Measurements from ENCODE around the gene FAM217B.

Gene FAM217B

DNA sequence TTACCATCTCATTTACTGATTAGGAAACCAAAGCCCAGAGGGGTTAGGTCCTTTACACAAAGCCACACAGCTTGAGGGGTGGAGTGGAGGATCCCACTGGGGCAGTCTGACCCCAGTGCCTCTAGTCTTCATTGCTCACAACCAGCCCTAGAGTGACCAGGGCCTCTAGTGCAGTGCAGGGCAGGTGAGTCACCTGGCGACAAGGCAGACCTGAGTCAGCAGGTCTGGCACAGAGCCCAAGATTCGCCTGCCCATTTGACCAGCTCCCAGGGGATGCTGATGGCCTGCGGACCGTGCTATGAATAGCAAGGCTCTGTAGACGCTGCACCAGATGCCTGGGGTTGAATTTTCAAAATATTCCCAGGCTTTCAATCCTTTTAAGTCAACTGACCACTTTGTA, 48.0 kb downstream of the FAM217B start:
- no peak for DNase-seq (ENCODE audit: low spot score)
- TF ChIP-seq CTCF (IDR thresholded peaks at IDR 0.05; ENCODE audit: extremely low read depth, missing control alignments): no peak

DNA sequence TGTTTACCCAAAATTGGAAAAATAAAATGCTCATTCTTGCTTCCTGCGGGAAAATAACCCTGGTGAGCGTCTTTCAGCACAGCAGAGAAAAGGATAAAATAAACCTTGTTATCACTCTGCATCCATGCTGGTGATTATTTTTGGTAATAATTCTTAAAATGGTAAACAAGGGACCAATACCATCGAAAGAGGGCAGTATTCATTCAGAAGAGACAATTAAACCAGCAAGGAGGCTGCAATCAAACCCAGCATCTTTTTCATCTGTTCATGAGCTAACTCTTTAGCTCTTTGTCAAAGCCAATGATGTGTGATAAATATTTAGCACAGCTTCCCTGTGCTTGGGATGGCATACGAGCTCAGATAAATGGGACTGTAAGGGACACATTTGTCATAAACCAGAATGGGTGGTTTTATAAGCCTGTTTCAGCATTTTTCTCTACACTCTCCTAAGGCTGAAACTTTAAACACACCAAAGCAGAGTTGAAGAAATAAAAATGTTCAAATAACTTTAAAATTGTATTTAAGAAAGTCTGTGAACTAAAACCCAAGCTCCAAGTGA, 52.4 kb downstream of the FAM217B start:
- DNase-seq (ENCODE audit: low spot score): no peak
- TF ChIP-seq CTCF (IDR thresholded peaks at IDR 0.05; ENCODE audit: extremely low read depth, missing control alignments): no peak

- no peak for TF ChIP-seq CTCF (IDR thresholded peaks at IDR 0.05; ENCODE audit: extremely low read depth, missing control alignments)
- DNase-seq (ENCODE audit: low spot score): no peak
Measured at GRCh38 chr20:59993736-59994430, 53.7 kb downstream of the FAM217B start.

GRCh38 chr20:59994697-59995122, 54.5 kb downstream of the FAM217B start:
- DNase-seq (ENCODE audit: low spot score): no peak
- TF ChIP-seq CTCF (IDR thresholded peaks at IDR 0.05; ENCODE audit: extremely low read depth, missing control alignments): no peak

DNA sequence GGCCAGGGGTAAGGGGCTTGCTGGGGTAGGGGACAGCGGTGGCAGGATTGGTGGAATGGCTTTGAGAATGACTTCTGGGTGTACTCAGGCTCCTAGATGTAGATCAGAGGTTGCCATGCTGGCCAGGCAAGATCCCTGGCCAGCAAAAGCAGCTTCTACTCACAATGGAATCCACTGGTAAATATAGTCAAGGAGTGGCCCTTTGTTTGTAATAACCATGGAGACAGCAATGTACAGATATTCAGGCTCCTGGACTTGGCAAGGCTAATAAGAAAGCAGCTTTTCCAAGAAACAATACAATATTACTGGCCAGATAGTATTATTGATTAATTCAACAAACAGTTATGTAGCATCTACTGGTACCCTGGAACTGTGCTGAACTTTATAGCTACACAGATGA, 55.9 kb downstream of the FAM217B start:
- TF ChIP-seq CTCF (IDR thresholded peaks at IDR 0.05; ENCODE audit: extremely low read depth, missing control alignments): no peak
- DNase-seq (ENCODE audit: low spot score): no peak

GRCh38 chr20:59997896-59998295, 57.7 kb downstream of the FAM217B start:
- DNase-seq (ENCODE audit: low spot score): no peak
- TF ChIP-seq CTCF (IDR thresholded peaks at IDR 0.05; ENCODE audit: extremely low read depth, missing control alignments): no peak
